ENCODE results near the gene EGFL7. TPM values are rescaled to one million over a fixed set of nuclear protein-coding genes. Genes with fewer than 3 reads are reported as not detected.

EGFL7 gene
- total RNA-seq, 1 donor from 2014 or later: 16.5 TPM

GRCh38 chr9:136651860-136652259, 10.9 kb upstream of the EGFL7 start:
- H3K79me2 ChIP-seq (ENCODE audit: low read depth): no peaks in the 10 kb centered on the region
- no peak for DNase-seq (ENCODE audit: low spot score)
- no peaks in the 10 kb centered on the region for H3K27me3 ChIP-seq
- no peak overlapping the region for H3K4me3 ChIP-seq
- no peak overlapping the region for H3K27ac ChIP-seq
- Mint-ChIP-seq H3K4me3 (no peak overlapping the region), H3K27ac (no peak overlapping the region), H3K27me3 (ENCODE audit: insufficient read depth, low read depth) (peaks cover 8% of the 10 kb centered on the region), H3K9me3 (no peaks in the 10 kb centered on the region), H3K36me3 (no peaks in the 10 kb centered on the region), H3K4me1 (peaks cover 20% of the 10 kb centered on the region)
- TF ChIP-seq EZH2phosphoT487 (IDR thresholded peaks at IDR 0.05) (no peak), EZH2 (IDR thresholded peaks at IDR 0.05) (no peak)
- TF ChIP-seq, protein P1, sequence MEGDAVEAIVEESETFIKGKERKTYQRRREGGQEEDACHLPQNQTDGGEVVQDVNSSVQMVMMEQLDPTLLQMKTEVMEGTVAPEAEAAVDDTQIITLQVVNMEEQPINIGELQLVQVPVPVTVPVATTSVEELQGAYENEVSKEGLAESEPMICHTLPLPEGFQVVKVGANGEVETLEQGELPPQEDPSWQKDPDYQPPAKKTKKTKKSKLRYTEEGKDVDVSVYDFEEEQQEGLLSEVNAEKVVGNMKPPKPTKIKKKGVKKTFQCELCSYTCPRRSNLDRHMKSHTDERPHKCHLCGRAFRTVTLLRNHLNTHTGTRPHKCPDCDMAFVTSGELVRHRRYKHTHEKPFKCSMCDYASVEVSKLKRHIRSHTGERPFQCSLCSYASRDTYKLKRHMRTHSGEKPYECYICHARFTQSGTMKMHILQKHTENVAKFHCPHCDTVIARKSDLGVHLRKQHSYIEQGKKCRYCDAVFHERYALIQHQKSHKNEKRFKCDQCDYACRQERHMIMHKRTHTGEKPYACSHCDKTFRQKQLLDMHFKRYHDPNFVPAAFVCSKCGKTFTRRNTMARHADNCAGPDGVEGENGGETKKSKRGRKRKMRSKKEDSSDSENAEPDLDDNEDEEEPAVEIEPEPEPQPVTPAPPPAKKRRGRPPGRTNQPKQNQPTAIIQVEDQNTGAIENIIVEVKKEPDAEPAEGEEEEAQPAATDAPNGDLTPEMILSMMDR (IDR thresholded peaks at IDR 0.05): no peak
- H3K4me1 ChIP-seq: peaks cover 1% of the 10 kb centered on the region
- H3K9ac ChIP-seq: no peak overlapping the region
- no peak overlapping the region for H2AFZ ChIP-seq (replicated peaks)
- no peaks in the 10 kb centered on the region for H3K9me3 ChIP-seq (ENCODE audit: low read depth)
- H3K36me3 ChIP-seq: no peaks in the 10 kb centered on the region
- H3K4me2 ChIP-seq: no peak overlapping the region
- H3F3A ChIP-seq (ENCODE audit: low read depth): no peaks in the 10 kb centered on the region
- H4K20me1 ChIP-seq (ENCODE audit: low read depth): no peaks in the 10 kb centered on the region

DNA sequence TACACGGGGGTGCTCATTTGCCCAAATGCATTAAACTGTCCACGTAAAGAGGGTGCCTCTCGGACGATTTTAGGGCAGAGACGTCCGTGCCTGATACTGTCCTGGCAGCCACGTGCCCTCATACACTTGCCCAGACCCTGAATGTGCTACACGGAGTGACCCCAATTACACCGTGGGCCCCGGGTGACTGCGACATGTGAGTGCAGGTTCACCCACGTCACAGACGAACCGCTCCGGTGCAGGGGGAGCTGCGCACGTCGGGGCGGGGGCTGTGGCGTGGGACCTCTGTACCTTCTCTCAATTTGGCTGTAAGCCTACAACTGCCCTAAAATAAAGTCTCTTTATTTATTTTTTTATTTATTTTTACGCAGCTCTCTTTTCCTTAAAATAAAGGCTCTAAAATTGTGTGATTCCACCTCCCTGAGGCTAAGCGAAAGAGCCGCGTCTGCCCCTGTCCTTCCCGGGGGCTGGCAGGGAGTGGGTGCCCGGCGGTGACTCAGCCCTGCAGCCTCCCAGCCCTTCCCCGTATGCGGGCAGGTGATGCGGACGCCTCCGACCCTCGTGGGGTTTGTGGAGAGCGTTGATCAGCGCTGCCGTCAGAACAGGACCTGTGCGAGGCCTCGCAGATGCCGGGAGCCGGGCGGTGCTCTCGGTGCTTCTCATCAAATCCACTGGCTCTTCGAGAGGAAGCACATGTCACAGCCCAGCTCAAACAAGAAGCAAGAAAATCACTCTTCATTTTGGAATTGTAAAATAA, 9.2 kb upstream of the EGFL7 start:
- peaks cover 2% of the 10 kb centered on the region for H3K9me3 Mint-ChIP-seq
- H4K20me1 ChIP-seq (ENCODE audit: low read depth): no peaks in the 10 kb centered on the region
- H3K4me1 ChIP-seq: no peaks in the 10 kb centered on the region
- no peak overlapping the region for H3K4me3 Mint-ChIP-seq
- no peak overlapping the region for H3K4me2 ChIP-seq
- H3K9me3 ChIP-seq (ENCODE audit: low read depth): no peaks in the 10 kb centered on the region
- peaks cover 21% of the 10 kb centered on the region for H3K4me1 Mint-ChIP-seq
- no peaks in the 10 kb centered on the region for H3K27me3 ChIP-seq
- no peaks in the 10 kb centered on the region for H3K79me2 ChIP-seq (ENCODE audit: low read depth)
- H3K27ac Mint-ChIP-seq: peak overlapping the region; percentile 66
- no peak overlapping the region for H2AFZ ChIP-seq (replicated peaks)
- no peak for DNase-seq (ENCODE audit: low spot score)
- H3F3A ChIP-seq (ENCODE audit: low read depth): no peaks in the 10 kb centered on the region
- TF ChIP-seq, protein P1 (IDR thresholded peaks at IDR 0.05): no peak
- no peak overlapping the region for H3K4me3 ChIP-seq
- H3K9ac ChIP-seq: no peak overlapping the region
- no peak overlapping the region for H3K27ac ChIP-seq
- no peaks in the 10 kb centered on the region for H3K36me3 ChIP-seq
- H3K27me3 Mint-ChIP-seq (ENCODE audit: insufficient read depth, low read depth): peaks cover 10% of the 10 kb centered on the region
- H3K36me3 Mint-ChIP-seq: no peaks in the 10 kb centered on the region

GRCh38 chr9:136654820-136655535, 7.7 kb upstream of the EGFL7 start:
- Histone ChIP-seq H3F3A (ENCODE audit: low read depth) (no peaks in the 10 kb centered on the region), H4K20me1 (ENCODE audit: low read depth) (no peaks in the 10 kb centered on the region), H2AFZ (replicated peaks) (no peak overlapping the region), H3K4me2 (no peak overlapping the region), H3K79me2 (ENCODE audit: low read depth) (no peaks in the 10 kb centered on the region), H3K9ac (no peak overlapping the region), H3K36me3 (no peaks in the 10 kb centered on the region), H3K4me1 (no peaks in the 10 kb centered on the region), H3K4me3 (no peak overlapping the region), H3K27me3 (no peaks in the 10 kb centered on the region), H3K9me3 (ENCODE audit: low read depth) (no peaks in the 10 kb centered on the region), H3K27ac (no peak overlapping the region)
- H3K4me1 Mint-ChIP-seq: peaks cover 15% of the 10 kb centered on the region
- peaks cover 2% of the 10 kb centered on the region for H3K9me3 Mint-ChIP-seq
- H3K27ac Mint-ChIP-seq: no peak overlapping the region
- DNase-seq (ENCODE audit: low spot score): no peak
- H3K36me3 Mint-ChIP-seq: no peaks in the 10 kb centered on the region
- H3K27me3 Mint-ChIP-seq (ENCODE audit: insufficient read depth, low read depth): peaks cover 9% of the 10 kb centered on the region
- no peak for TF ChIP-seq EZH2 (IDR thresholded peaks at IDR 0.05)
- TF ChIP-seq EZH2phosphoT487 (IDR thresholded peaks at IDR 0.05): no peak
- TF ChIP-seq, protein P1 (IDR thresholded peaks at IDR 0.05): no peak
- no peak overlapping the region for H3K4me3 Mint-ChIP-seq
